GM12873 (cell line): ENCODE results near the gene CD300C.

Experiments used
- TF ChIP-seq, protein P1 (sequence below): IDR thresholded peaks from 2 replicates; pipeline ENCODE4 v1.5.1; 2012; ENCODE audit warnings: low read depth, mild to moderate bottlenecking, moderate library complexity, low read length, control low read depth; ENCODE audit not compliant: insufficient read depth; ENCODE audit errors: missing control alignments

CD300C gene

DNA sequence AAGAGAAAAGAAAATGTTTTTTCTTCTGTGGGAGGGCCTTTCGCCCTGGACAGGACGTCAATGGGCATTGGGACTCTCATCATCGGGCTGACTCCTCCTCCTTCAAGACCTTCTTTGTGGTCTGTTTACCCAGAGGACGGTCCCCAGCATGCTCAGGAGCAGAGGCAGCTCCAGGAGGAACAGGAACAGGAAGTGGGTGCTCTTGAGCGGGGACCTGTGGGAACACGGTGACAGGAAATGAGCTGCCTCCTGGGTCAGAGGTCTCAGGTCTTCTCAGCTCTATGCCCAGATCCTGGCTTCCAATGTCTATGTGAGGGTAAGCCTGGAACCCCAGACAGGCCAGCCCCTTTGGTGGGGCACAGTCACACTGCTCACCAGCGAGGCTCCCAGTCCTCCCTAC, 34.0 kb upstream of the CD300C start:
- TF ChIP-seq, protein P1, sequence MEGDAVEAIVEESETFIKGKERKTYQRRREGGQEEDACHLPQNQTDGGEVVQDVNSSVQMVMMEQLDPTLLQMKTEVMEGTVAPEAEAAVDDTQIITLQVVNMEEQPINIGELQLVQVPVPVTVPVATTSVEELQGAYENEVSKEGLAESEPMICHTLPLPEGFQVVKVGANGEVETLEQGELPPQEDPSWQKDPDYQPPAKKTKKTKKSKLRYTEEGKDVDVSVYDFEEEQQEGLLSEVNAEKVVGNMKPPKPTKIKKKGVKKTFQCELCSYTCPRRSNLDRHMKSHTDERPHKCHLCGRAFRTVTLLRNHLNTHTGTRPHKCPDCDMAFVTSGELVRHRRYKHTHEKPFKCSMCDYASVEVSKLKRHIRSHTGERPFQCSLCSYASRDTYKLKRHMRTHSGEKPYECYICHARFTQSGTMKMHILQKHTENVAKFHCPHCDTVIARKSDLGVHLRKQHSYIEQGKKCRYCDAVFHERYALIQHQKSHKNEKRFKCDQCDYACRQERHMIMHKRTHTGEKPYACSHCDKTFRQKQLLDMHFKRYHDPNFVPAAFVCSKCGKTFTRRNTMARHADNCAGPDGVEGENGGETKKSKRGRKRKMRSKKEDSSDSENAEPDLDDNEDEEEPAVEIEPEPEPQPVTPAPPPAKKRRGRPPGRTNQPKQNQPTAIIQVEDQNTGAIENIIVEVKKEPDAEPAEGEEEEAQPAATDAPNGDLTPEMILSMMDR = no peak

DNA sequence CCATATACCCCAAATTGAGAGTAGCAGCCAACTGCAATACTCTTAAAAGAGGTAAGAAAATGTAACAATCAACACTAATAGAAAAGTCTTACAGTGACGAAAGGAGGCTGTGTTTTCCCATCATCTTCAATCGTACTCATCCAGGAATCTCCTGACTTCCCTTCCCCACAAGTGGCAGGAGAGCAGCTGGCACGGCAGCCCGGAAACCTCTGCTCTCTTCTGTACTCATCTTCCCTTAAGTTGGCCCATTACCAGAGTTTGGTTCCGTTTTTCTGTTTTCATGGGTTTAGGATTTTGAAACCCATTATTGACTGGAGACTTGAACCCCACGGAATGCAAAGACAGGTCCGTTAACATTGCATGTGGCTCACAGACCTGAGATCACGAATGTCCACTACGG, 33.1 kb upstream of the CD300C start:
- TF ChIP-seq, protein P1 = no peak

DNA sequence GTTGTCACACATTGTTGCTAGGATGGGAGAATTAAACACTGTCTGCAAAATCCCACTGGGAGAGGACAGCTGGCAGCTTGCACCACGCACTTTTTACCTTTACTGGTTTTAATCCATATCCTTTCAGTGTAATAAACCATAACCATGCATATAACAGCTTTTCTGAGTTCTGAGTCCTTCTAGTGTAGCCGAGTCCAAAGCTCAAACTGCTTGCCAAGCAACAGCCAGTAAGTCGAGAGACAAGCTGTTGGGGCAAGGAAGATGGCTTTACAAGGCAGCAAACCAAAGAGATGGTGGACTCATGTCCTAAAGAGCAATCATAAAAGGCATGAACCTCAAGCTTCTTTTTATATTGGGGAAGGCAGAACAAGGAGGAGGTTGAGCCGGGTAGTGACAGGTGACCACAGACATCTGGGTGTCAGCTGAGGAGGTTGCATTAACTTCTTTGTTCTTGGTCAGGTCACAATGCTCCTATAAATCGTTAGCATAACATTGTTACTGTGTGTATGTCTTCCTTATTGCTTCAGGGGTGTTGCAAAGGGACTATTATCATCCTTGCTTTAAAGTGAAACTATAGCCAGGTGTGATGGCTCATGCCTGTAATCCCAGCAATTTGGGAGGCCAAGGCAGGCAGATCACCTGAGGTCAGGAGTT, 28.7 kb upstream of the CD300C start:
- TF ChIP-seq, protein P1 = no peak

DNA sequence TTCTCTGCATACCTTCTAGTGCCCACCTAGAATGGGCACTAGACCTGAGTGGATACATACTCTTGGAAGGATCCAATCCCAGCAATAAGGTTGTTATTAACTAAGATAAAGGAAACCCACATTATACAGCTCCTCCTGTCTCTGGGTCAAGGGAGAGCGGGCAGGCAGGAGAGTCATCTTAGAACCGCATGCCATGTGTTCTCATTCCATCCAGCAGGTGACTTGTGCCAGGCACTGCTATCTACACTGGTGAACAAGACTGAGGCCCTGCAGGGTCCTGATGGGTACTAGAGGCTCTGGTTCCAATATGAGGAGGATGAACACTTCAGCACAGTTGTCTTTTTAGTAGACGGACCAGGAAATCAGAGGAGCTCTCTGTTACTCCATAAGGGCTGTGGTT, 27.3 kb upstream of the CD300C start:
- TF ChIP-seq, protein P1 = no peak

DNA sequence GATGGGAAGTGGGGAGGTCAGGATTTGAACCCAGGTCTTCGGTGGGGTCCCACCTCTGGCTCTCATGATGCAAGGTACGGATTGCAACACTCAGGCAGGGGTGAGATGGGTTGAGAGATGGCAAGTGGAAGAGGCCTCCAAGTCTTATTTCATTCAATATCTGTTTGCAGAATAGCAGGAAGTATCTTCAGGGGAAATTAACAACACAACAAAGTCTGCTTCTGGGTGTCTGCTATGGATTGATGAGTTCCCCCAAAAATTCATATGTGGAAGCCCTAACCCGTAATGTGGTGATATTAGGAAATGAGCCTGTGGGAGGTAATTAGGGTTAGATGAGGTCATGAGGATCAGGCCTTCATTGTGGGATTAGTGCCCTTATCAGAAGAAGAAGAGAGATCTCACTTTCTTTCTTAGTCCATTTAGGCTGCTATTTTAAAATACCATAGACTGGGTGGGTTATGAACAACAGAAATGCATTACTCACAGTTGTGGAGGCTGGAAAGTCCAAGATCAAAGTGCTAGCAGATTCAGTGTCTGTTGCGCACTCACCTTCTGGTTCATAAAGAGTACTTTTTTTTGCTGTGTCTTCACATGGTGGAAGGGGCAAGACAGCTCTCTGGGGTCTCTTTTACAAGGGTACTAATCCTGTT, 25.8 kb upstream of the CD300C start:
- TF ChIP-seq, protein P1 = no peak

DNA sequence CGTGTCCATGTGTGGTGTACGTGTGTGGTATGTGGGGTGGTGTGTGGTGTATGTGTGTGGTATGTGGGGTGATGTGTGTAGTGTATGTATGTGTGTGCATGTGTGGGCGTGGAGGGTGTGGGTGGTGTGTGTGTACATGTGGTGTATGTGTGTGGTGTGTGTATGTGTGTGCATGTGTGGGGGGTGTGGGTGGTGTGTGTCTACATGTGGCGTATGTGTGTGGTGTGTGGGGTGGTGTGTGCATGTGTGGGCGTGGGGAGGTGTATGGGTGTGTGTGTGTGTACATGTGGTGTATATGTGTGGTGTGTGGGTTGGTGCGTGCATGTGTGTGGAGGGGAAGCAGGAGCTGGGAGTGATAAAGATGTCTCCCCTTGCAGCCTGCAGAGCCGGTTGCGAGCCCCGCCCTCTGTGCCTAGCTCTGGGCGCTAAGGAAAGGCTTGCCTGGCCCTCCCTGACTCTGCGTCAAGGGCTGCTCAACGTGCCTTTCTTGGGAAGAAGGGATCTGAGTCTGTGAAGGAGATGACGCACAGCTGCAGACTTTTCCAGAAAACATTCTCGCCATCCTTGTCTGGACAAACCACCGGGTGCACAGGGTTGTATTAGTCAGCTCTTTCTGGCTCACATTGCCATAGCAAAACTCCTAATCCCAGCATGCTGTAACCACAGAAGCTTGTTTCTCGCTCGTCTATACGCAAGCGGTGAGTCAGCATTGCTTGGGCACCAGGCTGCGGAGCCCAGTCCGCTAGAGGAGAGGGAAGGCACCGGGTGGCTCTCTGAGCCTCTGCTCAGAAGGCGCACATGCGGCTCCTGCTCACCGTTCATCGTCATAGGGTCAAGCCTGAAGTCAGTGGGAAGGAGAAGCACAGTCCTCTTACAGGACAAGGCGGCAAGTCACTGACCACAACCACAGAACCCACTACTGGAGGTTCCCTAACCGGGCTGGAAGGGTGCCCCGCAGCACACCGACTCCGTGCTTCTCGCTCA, 23.4 kb upstream of the CD300C start:
- TF ChIP-seq, protein P1 = no peak
